ENCODE results near the gene BRSK2.

- no peak for TF ChIP-seq CHD2 (IDR thresholded peaks at IDR 0.05; ENCODE audit: low read length, partially characterized antibody)
- TF ChIP-seq CTCF (IDR thresholded peaks at IDR 0.05) = no peak
- no peak for TF ChIP-seq REST (IDR thresholded peaks at IDR 0.05; ENCODE audit: low read depth, low read length)
- no peak for TF ChIP-seq EZH2phosphoT487 (IDR thresholded peaks at IDR 0.05; ENCODE audit: borderline replicate concordance, low read depth)
- TF ChIP-seq EP300 (IDR thresholded peaks at IDR 0.05; ENCODE audit: borderline replicate concordance in 1 of 2, low read depth in 1 of 2, low read length in 1 of 2) = no peak
- TF ChIP-seq USF2 (IDR thresholded peaks at IDR 0.05; ENCODE audit: borderline replicate concordance, low read depth, low read length) = no peak
- TF ChIP-seq MAX (IDR thresholded peaks at IDR 0.05; ENCODE audit: low read depth) = no peak
- TF ChIP-seq TAF1 (IDR thresholded peaks at IDR 0.05; ENCODE audit: borderline replicate concordance, low read depth, low read length) = no peak
- no peak for TF ChIP-seq RFX5 (IDR thresholded peaks at IDR 0.05; ENCODE audit: low read length)
- no peak for TF ChIP-seq SIN3A (IDR thresholded peaks at IDR 0.05; ENCODE audit: borderline replicate concordance, low read depth, low read length)
- no peak for TF ChIP-seq JUND (IDR thresholded peaks at IDR 0.05)
- TF ChIP-seq YY1 (IDR thresholded peaks at IDR 0.05; ENCODE audit: low read depth) = no peak
Observed at GRCh38 chr11:1498262-1498661, 108.5 kb downstream of the BRSK2 start.
